Upper lobe of left lung (tissue), 6 donors: ENCODE results near the gene RTEL1. TPM values are rescaled to one million over a fixed set of nuclear protein-coding genes. Genes with fewer than 3 reads are reported as not detected.

Experiments used
- ATAC-seq, 2 donors: fragments of 200-7000 bp; cut with Tn5 transposase; one replicate each; pipeline ENCODE4 v1.9.1; 2022; ENCODE audit warnings: mild to moderate bottlenecking in 2 of 2, moderate library complexity in 2 of 2; ENCODE audit not compliant: low FRiP score in 2 of 2
- DNase-seq, 2 donors: peaks; one replicate each; pipeline ENCODE4 v3.0.0-alpha.2; 2019 to 2020
- H3K27ac ChIP-seq, 4 donors: fragments of 200-600 bp; sonication (generic); one replicate each; pipeline ENCODE4 v1.5.1; 2016 to 2019
- H3K27me3 ChIP-seq, 4 donors: fragments of 200-600 bp; sonication (generic); one replicate each; pipeline ENCODE4 v1.5.1; 2017 to 2019
- H3K36me3 ChIP-seq, 4 donors: fragments of 200-600 bp; sonication (generic); one replicate each; pipeline ENCODE4 v1.5.1; 2016 to 2019
- H3K4me1 ChIP-seq, 4 donors: fragments of 200-600 bp; sonication (generic); one replicate each; pipeline ENCODE4 v1.5.1; 2018 to 2019
- H3K4me3 ChIP-seq, 4 donors: fragments of 200-600 bp; sonication (generic); one replicate each; pipeline ENCODE4 v1.5.1; 2017 to 2019; ENCODE audit warnings: mild to moderate bottlenecking in 2 of 4, moderate library complexity in 1 of 4
- H3K9me3 ChIP-seq, 4 donors: fragments of 200-600 bp; sonication (generic); one replicate each; pipeline ENCODE4 v1.5.1; 2018 to 2019
- EP300 ChIP-seq, 4 donors: sonication (generic); formaldehyde crosslinking; IDR thresholded peaks; one replicate each; pipeline ENCODE4 v1.5.1; 2017; ENCODE audit warnings: antibody characterized with exemption in 4 of 4, control low read depth in 2 of 4
- POLR2A ChIP-seq, 4 donors: fragments of 450-650 bp; IDR thresholded peaks; one replicate each; pipeline ENCODE4 v1.5.1; 2016 to 2017; ENCODE audit warnings: antibody characterized with exemption in 4 of 4, mild to moderate bottlenecking in 2 of 4
- POLR2AphosphoS5 ChIP-seq, 2 donors: sonication (generic); formaldehyde crosslinking; IDR thresholded peaks; one replicate each; pipeline ENCODE4 v1.5.1; 2017; ENCODE audit warnings: antibody characterized with exemption in 2 of 2
- WGBS, 2 donors: methylation state at CpG; one replicate each; pipeline ENCODE4 v1.1.5; 2017 to 2018; 5-methylcytosine and 5-hydroxymethylcytosine counted together
- total RNA-seq, 6 donors: library from RNA; depleted of rRNA in 4 of 6; stranded (reverse); fragments of >200 nt in 4 of 6; gene quantifications; one replicate each; pipeline versions ENCODE4 v1.1.0 to v1.2.1, GENCODE V29; 2016 to 2021
- TF ChIP-seq, protein P1 (sequence below), 6 experiments: fragments of 450-650 bp in 4 of 6; fragments of 200-600 bp in 2 of 6; sonication (generic) in 2 of 6; IDR thresholded peaks; one replicate each; pipeline ENCODE4 v1.5.1; 2016 to 2019; ENCODE audit warnings: antibody characterized with exemption in 6 of 6
- donor health status: DM: no; HTN: no; CAD: no; lungs with moderate emphysema.
- donor health status: DM: no; HTN: yes; CAD: no; lungs with severe emphysema.

Gene RTEL1
- total RNA-seq, 6 donors from 2014 or later: 8.6 to 73.3 (median 32.5) TPM

DNA sequence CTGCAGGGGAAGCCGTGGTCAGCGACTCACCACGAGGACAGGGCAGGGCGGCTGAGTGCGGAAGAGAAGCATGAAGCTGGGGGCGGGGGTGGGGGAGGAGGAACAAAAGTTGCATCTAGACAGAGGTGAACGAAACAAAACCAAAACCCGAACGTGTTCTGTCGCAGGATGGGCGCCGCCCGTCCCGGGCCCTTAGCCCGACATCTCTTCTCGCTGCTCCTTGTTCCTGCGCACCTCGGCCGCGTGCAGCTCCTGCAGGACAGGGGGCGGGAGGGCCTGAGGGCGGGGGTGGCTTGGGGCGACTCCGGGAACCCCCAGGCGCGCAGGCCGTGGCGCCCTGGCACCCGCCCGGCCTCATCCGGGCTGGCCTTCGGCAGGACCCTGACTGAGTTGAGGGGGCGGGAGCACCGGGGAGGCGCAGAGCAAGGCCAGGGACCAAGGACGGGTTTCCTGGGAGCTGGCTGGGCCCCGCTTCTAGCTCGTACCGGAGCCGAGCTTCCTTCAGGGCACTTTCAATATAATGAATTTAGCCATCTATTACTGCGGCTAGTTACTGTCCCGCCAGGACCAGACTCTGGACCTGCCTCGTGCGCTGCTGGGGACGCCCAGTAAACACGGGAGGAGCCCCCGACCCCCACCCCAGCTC is 16.8 kb upstream of the RTEL1 start:
- Histone ChIP-seq H3K9me3 (no peaks in the 10 kb centered on the region), H3K27ac (peak overlapping the region; percentile 93 to 96 (median 96)), H3K36me3 (no peaks in the 10 kb centered on the region), H3K4me1 (peaks cover 20 to 39% (median 33%) of the 10 kb centered on the region in 4 donors), H3K27me3 (no peaks in the 10 kb centered on the region), H3K4me3 (peak overlapping the region; percentile 52 to 90 (median 78))
- 2 to 50% methylated on average over 4 to 23 of the region's 47 CpGs for WGBS, 2 donors
- DNase-seq: peak in 1 of 2 donors; percentile 91
- peak; percentile 6 to 66 for ATAC-seq
- TF ChIP-seq, protein P1, sequence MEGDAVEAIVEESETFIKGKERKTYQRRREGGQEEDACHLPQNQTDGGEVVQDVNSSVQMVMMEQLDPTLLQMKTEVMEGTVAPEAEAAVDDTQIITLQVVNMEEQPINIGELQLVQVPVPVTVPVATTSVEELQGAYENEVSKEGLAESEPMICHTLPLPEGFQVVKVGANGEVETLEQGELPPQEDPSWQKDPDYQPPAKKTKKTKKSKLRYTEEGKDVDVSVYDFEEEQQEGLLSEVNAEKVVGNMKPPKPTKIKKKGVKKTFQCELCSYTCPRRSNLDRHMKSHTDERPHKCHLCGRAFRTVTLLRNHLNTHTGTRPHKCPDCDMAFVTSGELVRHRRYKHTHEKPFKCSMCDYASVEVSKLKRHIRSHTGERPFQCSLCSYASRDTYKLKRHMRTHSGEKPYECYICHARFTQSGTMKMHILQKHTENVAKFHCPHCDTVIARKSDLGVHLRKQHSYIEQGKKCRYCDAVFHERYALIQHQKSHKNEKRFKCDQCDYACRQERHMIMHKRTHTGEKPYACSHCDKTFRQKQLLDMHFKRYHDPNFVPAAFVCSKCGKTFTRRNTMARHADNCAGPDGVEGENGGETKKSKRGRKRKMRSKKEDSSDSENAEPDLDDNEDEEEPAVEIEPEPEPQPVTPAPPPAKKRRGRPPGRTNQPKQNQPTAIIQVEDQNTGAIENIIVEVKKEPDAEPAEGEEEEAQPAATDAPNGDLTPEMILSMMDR (IDR thresholded peaks at IDR 0.05): no peak
- TF ChIP-seq POLR2AphosphoS5 (IDR thresholded peaks at IDR 0.05): no peak
- peak in 1 of 4 donors; percentile 60 for TF ChIP-seq POLR2A (IDR thresholded peaks at IDR 0.05)
- no peak for TF ChIP-seq EP300 (IDR thresholded peaks at IDR 0.05)

DNA sequence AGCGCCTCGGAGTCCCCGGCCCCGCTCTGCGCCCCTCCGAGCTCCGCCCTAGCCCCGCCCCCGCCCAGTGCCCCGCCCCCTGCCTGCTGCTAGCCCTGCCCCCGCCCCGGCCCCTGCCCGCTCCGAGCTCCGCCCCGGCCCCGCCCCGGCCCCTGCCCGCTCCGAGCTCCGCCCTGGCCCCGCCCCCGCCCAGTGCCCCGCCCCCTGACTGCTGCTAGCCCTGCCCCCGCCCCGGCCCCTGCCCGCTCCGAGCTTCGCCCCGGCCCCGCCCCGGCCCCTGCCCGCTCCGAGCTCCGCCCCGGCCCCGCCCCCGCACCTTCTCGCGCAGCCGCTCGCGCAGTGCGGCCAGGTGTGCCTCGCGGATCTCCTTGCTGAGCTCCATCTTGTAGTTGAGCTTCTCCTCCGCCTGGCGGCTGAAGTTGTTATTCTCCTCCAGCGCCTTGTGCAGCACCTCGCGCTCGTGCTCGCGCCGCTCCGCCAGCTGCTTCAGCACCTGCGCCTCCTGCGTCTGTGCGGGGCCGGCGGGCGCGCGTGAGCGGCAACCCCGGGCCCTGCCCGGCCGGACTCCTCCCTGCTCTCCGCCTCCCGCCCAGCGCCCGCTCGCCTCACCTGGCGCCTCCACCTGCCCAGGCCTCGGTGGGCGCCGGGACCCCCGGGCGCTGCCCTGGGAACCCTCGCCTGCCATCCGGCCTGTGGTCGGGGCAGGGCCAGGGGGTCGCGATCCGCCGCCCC is 16.2 kb upstream of the RTEL1 start:
- H3K36me3 ChIP-seq: no peaks in the 10 kb centered on the region
- no peaks in the 10 kb centered on the region for H3K27me3 ChIP-seq
- ATAC-seq (peak; percentile 94 to 95), DNase-seq (peak; percentile 89 to 99)
- 4 to 7% methylated on average over 5 to 15 of the region's 86 CpGs for WGBS, 2 donors
- peaks cover 16 to 39% (median 32%) of the 10 kb centered on the region in 4 donors for H3K4me1 ChIP-seq
- H3K9me3 ChIP-seq: no peaks in the 10 kb centered on the region
- H3K27ac ChIP-seq: peak overlapping the region; percentile 93 to 96 (median 96)
- peak overlapping the region; percentile 8 to 90 (median 78) for H3K4me3 ChIP-seq
- TF ChIP-seq POLR2A (IDR thresholded peaks at IDR 0.05) (peak in 1 of 4 donors; percentile 22), EP300 (IDR thresholded peaks at IDR 0.05) (no peak), POLR2AphosphoS5 (IDR thresholded peaks at IDR 0.05) (peak; percentile 7 to 39)
- TF ChIP-seq, protein P1 (IDR thresholded peaks at IDR 0.05): peak; percentile 33 to 94 (median 80)

DNA sequence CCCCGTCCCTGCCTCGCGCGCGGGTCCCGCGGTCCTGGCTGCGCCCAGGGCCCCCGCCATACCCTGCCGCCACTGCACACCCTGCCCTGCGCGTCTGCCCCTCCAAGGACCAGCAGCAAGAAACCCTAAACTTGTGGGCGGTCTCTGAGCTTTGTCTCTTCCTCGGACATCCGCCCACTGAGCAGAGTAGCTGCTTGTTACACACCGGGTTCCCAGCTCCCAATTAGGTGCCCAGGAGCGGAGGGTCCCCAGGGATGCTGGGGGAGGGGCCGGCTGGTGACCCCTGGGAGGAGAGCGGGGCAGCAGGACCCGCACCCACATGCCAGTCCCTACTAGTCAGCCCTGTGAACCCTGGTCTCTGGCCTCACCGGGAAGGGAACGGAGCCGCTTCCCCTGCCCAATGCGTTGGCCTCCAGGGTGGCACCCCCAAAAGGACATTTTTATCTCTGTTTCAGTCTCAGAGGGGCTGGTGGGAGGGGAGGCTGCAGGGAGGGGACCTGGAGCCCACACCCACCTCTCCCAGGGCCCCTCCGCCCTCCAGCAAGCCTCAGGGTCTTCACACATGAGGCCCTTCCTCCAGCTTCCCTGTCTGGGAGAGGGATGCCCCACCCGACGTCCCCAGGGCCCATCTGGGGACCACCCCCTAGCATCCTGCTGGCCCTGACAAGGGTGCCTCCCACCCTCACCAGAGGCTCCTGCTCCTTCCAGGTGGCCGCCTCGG is 15.4 kb upstream of the RTEL1 start:
- TF ChIP-seq EP300 (IDR thresholded peaks at IDR 0.05) (no peak), POLR2AphosphoS5 (IDR thresholded peaks at IDR 0.05) (no peak), POLR2A (IDR thresholded peaks at IDR 0.05) (no peak)
- TF ChIP-seq, protein P1 (IDR thresholded peaks at IDR 0.05): no peak
- Histone ChIP-seq H3K9me3 (no peaks in the 10 kb centered on the region), H3K27ac (peak overlapping the region; percentile 51 to 95 (median 68)), H3K27me3 (no peaks in the 10 kb centered on the region), H3K4me3 (peak overlapping the region in 3 of 4 donors; percentile 60 to 77 (median 60)), H3K4me1 (peaks cover 16 to 39% (median 29%) of the 10 kb centered on the region in 4 donors), H3K36me3 (no peaks in the 10 kb centered on the region)
- DNase-seq (peak in 1 of 2 donors; percentile 79), ATAC-seq (no peak)
- 48 to 52% methylated on average over 9 to 27 of the region's 29 CpGs for WGBS, 2 donors

DNA sequence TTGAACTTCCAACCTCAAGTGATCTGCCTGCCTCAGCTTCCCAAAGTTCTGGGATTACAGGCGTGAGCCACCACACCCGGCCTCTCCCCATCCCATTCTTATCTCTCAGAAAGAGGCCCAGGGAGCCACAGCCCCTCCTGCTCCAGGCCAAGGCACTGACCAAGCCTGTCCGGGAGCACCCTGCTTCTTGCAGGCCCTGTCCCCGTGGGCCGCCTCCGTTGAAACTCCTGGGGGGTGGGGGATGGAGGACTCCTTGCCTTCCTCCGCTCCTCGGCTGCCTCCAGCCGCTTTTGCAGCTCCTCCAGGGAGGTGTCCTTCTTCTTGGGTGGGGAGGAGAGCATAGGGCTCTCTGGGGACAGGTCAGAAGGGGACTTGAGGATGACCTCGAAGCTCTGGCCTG is 14.6 kb upstream of the RTEL1 start:
- H3K27me3 ChIP-seq: no peaks in the 10 kb centered on the region
- ATAC-seq (no peak), DNase-seq (no peak)
- H3K4me3 ChIP-seq: no peak overlapping the region
- H3K4me1 ChIP-seq: peaks cover 10 to 34% (median 26%) of the 10 kb centered on the region in 4 donors
- no peak for TF ChIP-seq POLR2A (IDR thresholded peaks at IDR 0.05)
- TF ChIP-seq POLR2AphosphoS5 (IDR thresholded peaks at IDR 0.05): no peak
- TF ChIP-seq, protein P1 (IDR thresholded peaks at IDR 0.05): no peak
- no peak for TF ChIP-seq EP300 (IDR thresholded peaks at IDR 0.05)
- H3K36me3 ChIP-seq: no peaks in the 10 kb centered on the region
- no peaks in the 10 kb centered on the region for H3K9me3 ChIP-seq
- no peak overlapping the region for H3K27ac ChIP-seq
- WGBS, 2 donors: 90 to 92% methylated on average over 6 to 10 of the region's 10 CpGs
